Raji (cell line): ENCODE results near the gene MAPKAP1.
A peak's percentile ranks its signal among the peaks of the same experiment; 100 is the strongest.

Experiments
- POLR2A ChIP-seq: IDR thresholded peaks from 2 replicates; pipeline ENCODE4 v1.6.1; 2011; ENCODE audit warnings: low read depth, low read length, control low read depth; ENCODE audit not compliant: insufficient read depth

The MAPKAP1 gene

GRCh38 chr9:125706651-125707471 lies at the start of gene MAPKAP1:
TSS of gene MAPKAP1 (minus strand) at chr9:125707208. CDS start at chr9:125672574, 34,634 bp downstream.
- TF ChIP-seq POLR2A: peak; percentile 89

DNA sequence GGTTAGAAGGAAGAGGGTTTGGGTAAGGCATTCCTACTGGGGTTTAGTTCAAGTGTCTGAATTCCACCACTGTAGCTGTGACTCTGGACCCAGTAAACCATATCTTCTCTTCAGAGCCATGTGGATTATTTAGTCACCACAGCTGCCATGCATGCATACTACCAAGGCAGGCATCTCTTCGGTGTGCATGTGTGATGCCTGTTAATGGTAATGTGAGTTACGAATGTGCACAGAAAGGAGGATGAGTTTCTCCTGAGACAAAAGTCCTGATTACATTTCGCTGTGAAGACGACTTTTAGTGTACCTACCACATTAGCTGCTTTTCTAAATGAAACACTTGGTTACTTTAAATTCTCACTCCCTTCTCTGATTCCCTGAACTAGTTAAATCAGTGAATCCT lies 49.5 kb upstream of the MAPKAP1 start:
- TF ChIP-seq POLR2A: no peak

DNA sequence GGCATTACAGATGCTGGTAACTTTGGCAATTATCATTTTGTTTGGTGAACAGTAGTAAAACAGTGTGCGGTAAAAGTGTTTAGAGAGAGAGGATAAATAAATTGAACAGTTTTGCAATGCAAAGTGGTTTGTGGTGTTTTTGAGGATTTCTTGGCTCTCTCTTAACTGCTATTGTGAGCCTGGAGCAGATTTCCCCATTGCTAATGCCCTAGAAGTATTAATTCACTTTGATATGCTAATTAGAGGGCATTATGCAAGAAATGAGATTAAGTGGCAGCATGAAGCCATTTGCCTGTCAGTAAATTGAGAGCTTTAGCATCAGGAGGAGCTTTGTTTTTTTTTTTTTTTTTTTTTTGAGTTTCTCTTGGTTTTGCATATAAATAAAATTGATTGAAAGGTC lies 48.3 kb upstream of the MAPKAP1 start:
- TF ChIP-seq POLR2A: no peak

DNA sequence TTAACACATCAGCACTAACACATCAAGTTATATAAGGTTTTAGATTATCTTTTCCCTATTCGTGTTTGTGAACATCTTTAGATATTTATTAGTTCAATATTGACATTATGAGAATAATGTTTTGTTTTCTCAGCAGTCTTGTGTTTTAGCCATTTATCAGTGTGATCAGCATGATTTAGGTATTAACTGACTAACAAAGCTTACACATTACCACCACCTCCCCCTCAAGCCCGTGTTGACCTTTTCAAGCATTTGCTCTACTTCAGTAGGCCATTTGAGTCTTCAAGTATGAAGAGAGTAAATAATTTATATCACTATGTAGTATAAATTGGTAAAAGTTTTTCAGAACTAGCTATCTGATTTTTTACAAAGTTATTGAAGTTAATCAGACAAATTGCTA lies 47.1 kb upstream of the MAPKAP1 start:
- TF ChIP-seq POLR2A: no peak

- TF ChIP-seq POLR2A: no peak
Observed at GRCh38 chr9:125752070-125752628, 45.1 kb upstream of the MAPKAP1 start.

DNA sequence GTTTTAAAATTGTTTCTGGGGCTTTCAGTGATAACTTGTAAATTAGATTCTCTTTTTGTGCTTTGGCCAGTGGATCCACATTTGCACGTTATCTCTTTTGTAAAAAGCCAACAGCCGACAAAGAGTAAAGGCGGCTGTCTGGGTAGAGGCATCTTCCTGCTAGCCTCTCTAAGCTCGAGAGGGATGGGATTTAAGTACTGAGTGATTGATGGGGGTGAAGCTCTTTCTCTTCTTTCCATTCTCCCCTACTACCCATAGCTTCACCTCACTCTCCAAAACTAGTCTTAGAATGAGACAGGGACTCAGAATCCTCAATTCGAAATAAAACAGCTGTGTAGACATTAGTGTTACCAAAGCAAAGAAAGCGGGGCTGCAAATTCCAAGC lies 43.6 kb upstream of the MAPKAP1 start:
- no peak for TF ChIP-seq POLR2A

GRCh38 chr9:125749951-125750626 lies 43.1 kb upstream of the MAPKAP1 start:
- no peak for TF ChIP-seq POLR2A

- TF ChIP-seq POLR2A: no peak
Observed at GRCh38 chr9:125749287-125749935, 42.4 kb upstream of the MAPKAP1 start.

GRCh38 chr9:125748446-125749099 lies 41.6 kb upstream of the MAPKAP1 start:
- TF ChIP-seq POLR2A: no peak

DNA sequence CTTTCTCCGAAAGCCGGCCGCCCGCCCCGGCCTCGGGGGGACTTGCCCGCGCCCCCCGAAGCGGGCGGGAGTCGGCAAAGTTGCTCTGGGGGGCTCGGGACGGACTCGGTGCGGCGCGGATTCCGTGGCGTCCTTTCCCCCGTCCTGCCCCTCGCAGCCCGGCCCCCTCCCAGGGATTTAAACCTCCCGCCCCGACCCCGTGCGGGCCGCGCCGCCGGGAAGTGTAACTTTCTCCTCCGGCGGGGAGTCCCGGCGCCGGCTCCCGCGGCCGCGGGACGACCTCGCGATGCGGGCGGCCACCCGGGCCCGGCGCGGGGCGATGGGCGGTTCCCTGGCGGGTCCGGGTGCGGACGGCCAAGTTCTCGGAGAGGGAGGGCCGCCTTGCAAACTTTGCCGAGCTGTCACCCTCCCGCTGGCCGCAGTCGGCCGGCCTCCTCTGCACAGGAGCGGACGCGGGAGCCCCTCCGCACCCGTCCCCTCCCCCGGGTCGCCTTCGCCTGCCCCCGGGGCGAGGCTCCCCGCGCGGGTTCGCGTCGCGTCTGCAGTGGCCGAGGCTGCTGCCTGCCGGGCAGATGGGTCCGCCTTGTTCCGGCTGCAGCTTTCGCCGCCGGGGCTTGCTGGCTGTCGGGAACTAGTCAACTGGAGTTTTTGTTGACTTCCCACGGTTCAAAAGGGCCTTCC lies 40.9 kb upstream of the MAPKAP1 start:
- TF ChIP-seq POLR2A: no peak

DNA sequence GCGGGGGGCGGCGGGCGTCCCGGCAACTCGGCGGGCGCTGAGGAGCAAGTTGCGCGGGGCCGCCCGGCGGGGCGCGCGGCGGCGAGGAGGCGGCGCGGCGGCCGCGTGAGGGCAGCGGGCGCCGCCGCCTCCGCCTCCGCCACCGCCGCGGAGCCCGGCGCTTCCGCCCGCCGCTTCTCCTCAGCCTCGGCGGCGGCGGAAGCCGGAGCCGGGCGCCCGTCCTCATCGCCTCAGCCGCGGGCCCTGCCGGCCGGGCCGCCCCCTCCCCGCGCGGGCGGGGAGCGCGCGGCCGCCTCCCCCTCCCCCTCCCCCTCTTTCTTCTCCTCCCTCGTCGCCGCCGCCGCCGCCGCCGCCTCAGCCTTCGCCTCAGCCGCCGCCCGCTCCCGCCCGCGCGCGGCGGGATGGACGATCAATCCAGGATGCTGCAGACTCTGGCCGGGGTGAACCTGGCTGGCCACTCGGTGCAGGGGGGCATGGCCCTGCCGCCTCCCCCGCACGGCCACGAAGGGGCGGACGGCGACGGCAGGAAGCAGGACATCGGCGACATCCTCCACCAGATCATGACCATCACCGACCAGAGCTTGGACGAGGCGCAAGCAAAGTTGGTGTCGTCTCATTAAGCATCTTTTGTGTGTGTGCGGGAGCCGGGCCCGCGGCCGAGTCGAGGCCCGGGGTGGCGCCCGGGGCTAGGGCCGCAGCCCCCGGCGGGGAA lies 40.2 kb upstream of the MAPKAP1 start, which contains the start of gene PBX3:
PBX3 (plus strand) TSS at position 321 of the 712 bp plus-strand sequence.
- 0 out of 2 replicates have a peak, but pooled peaks have one; percentile 22 for TF ChIP-seq POLR2A

GRCh38 chr9:125746774-125747052 lies 39.7 kb upstream of the MAPKAP1 start:
- TF ChIP-seq POLR2A: no peak

DNA sequence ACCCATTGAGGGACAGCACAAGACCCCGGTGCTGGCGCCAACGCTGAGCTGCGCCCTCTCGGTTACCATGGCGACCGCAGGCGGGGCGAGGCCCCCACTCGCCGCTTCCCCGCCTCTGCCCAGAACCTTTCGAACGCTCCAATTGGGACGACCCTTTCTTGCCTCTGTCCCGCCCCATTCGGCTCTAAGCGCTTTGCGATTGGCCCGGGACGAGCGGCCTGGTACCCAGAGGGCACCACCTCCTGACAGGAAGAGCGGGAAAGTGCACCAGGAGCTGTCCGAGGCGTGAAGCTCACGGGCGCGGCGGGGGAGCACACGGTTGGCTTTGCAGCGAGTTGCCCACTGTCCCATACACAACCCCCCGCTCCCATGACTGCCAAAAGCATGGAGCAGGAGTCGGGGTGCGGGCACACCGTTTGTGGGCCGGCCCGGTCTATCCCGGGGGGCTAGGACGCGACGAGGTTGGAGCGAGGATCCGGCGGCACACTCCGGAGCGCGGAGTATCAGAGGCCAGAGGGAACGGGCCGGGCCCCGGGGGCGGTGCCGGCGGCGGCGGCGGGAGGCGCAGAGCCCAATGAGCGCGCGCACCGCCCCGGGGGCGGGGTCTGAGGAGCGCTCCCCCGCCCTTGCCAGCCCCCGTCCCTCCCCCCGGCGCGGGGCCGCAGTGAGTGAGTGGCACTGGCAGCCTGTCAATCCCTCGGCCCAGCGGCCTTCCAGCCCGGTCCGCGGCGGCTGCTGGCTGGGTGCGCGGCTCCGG lies 39.2 kb upstream of the MAPKAP1 start:
- peak; percentile 85 for TF ChIP-seq POLR2A
